Activated CD4-positive, CD25-positive, alpha-beta regulatory T cell (primary cell): ENCODE results near the gene SSTR4.

Experiments used
- DNase-seq, 4 experiments: peaks; one replicate each; lab custom pipeline; 2025; lab: John Stamatoyannopoulos, UW

Gene SSTR4

GRCh38 chr20:23046431-23046830, 11.3 kb downstream of the SSTR4 start:
- DNase-seq = no peak

GRCh38 chr20:23047001-23047737, 12.1 kb downstream of the SSTR4 start:
- no peak for DNase-seq

GRCh38 chr20:23047738-23048214, 12.7 kb downstream of the SSTR4 start:
- no peak for DNase-seq

GRCh38 chr20:23048283-23049200, 13.4 kb downstream of the SSTR4 start:
- no peak for DNase-seq

GRCh38 chr20:23049201-23050075, 14.3 kb downstream of the SSTR4 start, which contains the start of gene THBD:
THBD (minus strand) TSS chr20:23049672; CDS start chr20:23049504, 168 bp downstream.
- DNase-seq = no peak

- no peak for DNase-seq
Observed at GRCh38 chr20:23050076-23050838, 15.1 kb downstream of the SSTR4 start.

- no peak for DNase-seq
Observed at GRCh38 chr20:23050847-23051627, 15.9 kb downstream of the SSTR4 start.

GRCh38 chr20:23052904-23053303, 17.8 kb downstream of the SSTR4 start:
- DNase-seq = no peak

- DNase-seq = no peak
Observed at GRCh38 chr20:23058240-23058639, 23.1 kb downstream of the SSTR4 start.

- DNase-seq = no peak
Observed at GRCh38 chr20:23059001-23059400, 23.9 kb downstream of the SSTR4 start.

- DNase-seq = no peak
Observed at GRCh38 chr20:23059846-23060245, 24.7 kb downstream of the SSTR4 start.

- DNase-seq = no peak
Observed at GRCh38 chr20:23060629-23061028, 25.5 kb downstream of the SSTR4 start.

GRCh38 chr20:23061262-23061661, 26.1 kb downstream of the SSTR4 start:
- DNase-seq = no peak

GRCh38 chr20:23061734-23062561, 26.8 kb downstream of the SSTR4 start:
- no peak for DNase-seq

- DNase-seq = no peak
Observed at GRCh38 chr20:23062632-23063031, 27.5 kb downstream of the SSTR4 start.

GRCh38 chr20:23063168-23063567, 28.1 kb downstream of the SSTR4 start:
- no peak for DNase-seq

- DNase-seq = no peak
Observed at GRCh38 chr20:23063581-23063980, 28.5 kb downstream of the SSTR4 start.

GRCh38 chr20:23065266-23066201, 30.4 kb downstream of the SSTR4 start:
- DNase-seq = no peak
